Measurements from ENCODE around the gene SERINC2. TPM values are rescaled to one million over a fixed set of nuclear protein-coding genes. Genes with fewer than 3 reads are reported as not detected.

The SERINC2 gene
- total and polyA plus RNA-seq, 4 experiments from 2014 or later: 0.11 to 0.18 (median 0.15) TPM; not detected in 1

DNA sequence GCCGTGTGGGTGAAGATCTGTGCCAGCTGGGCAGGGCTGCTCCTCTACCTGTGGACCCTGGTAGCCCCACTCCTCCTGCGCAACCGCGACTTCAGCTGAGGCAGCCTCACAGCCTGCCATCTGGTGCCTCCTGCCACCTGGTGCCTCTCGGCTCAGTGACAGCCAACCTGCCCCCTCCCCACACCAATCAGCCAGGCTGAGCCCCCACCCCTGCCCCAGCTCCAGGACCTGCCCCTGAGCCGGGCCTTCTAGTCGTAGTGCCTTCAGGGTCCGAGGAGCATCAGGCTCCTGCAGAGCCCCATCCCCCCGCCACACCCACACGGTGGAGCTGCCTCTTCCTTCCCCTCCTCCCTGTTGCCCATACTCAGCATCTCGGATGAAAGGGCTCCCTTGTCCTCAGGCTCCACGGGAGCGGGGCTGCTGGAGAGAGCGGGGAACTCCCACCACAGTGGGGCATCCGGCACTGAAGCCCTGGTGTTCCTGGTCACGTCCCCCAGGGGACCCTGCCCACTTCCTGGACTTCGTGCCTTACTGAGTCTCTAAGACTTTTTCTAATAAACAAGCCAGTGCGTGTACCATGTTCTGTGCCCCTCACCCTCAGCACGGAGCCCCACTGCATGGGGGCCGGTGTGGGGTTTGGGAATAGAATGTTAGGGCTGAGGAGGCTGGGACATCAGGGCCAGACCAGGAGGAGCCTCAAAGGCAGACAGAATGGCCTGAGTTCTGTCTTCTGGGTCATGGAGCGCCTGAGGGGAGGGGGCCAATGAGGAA lies 21.3 kb downstream of the SERINC2 start:
- no peak for DNase-seq
- peaks cover 3 to 4% of the 10 kb centered on the region in 2 donors for H3K27me3 Mint-ChIP-seq
- no peak overlapping the region for H3K4me3 Mint-ChIP-seq
- Histone ChIP-seq H3K4me1 (ENCODE audit: insufficient read depth, low read length) (no peaks in the 10 kb centered on the region), H3K36me3 (ENCODE audit: insufficient read depth, low read length) (no peaks in the 10 kb centered on the region), H3K9me3 (ENCODE audit: control insufficient read depth in 1 of 2, low read length in 2 of 2) (no peaks in the 10 kb centered on the region), H3K27me3 (ENCODE audit: insufficient read depth, low read length) (no peaks in the 10 kb centered on the region), H3K4me3 (ENCODE audit: low read length in 2 of 2) (no peak overlapping the region), H3K27ac (ENCODE audit: low read depth, low read length) (no peak overlapping the region)
- ChIA-PET POLR2A (ENCODE audit: partially characterized antibody) (no interaction called here), CTCF (ENCODE audit: partially characterized antibody) (no interaction called here)
- no peaks in the 10 kb centered on the region for H3K36me3 Mint-ChIP-seq
- intact Hi-C loops (cut with micrococcal nuclease): no loop called here
- H3K27ac Mint-ChIP-seq: no peak overlapping the region
- no peaks in the 10 kb centered on the region for H3K9me3 Mint-ChIP-seq
- H3K4me1 Mint-ChIP-seq: no peaks in the 10 kb centered on the region

- H3K9me3 Mint-ChIP-seq: no peaks in the 10 kb centered on the region
- CTCF ChIA-PET (ENCODE audit: partially characterized antibody): no interaction called here
- POLR2A ChIA-PET (ENCODE audit: partially characterized antibody): no interaction called here
- Histone ChIP-seq H3K9me3 (ENCODE audit: control insufficient read depth in 1 of 2, low read length in 2 of 2) (no peaks in the 10 kb centered on the region), H3K4me1 (ENCODE audit: insufficient read depth, low read length) (no peaks in the 10 kb centered on the region), H3K4me3 (ENCODE audit: low read length in 2 of 2) (no peak overlapping the region), H3K36me3 (ENCODE audit: insufficient read depth, low read length) (no peaks in the 10 kb centered on the region), H3K27me3 (ENCODE audit: insufficient read depth, low read length) (no peaks in the 10 kb centered on the region), H3K27ac (ENCODE audit: low read depth, low read length) (no peak overlapping the region)
- no peak for DNase-seq
- peaks cover 1 to 3% of the 10 kb centered on the region in 2 donors for H3K27me3 Mint-ChIP-seq
- H3K27ac Mint-ChIP-seq: no peak overlapping the region
- H3K4me3 Mint-ChIP-seq: no peak overlapping the region
- H3K4me1 Mint-ChIP-seq: no peaks in the 10 kb centered on the region
- H3K36me3 Mint-ChIP-seq: no peaks in the 10 kb centered on the region
- intact Hi-C loops (cut with micrococcal nuclease): no loop called here
Measured at GRCh38 chr1:31434979-31435378, 22.0 kb downstream of the SERINC2 start.

DNA sequence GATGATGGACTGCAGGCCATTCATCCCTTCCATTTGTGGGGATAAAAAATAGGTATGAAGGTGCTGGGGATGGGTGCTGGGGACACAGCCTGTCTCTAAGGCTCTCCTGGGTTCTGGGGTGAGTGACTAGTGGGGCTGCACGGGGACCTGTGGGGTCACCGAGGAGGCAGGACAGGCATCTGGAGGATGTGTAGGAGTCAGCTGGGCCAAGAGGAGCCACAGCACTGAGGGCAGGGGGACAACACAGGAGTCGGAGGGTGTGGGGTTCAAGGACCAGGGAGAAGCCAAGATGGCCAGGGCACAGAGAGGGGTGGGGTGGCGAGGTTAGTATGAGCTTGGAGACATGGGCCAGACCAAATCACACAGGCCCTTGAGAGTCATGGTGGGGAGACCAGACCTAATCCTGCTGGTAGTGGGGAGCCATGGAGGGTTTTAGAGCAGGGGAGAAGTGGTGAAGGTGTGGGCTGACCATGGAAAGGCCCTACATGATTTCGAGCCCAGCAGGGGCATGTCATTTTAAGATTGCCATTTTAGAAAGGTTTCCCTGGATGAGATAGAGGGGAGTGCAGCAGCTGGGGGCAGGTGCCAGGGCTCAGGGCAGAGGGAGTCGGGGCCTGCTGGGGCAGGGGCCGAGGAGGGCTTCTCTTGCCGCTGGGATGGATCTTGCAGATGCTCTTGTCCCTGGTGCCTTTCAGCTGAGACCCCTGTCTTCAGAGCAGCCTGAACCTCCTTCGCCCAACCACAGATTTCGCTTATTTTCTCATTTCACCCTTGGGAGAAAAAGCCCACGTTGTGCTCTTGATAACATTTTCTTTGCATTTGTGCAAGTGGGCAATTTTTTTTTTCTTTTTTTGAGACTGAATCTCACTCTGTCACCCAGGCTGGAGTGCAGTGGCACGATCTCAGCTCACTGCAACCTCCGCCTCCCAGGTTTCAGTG lies 22.7 kb downstream of the SERINC2 start:
- CTCF ChIA-PET (ENCODE audit: partially characterized antibody): no interaction called here

GRCh38 chr1:31436596-31437432 lies 23.8 kb downstream of the SERINC2 start:
- peaks cover 0 to 3% (median 0%) of the 10 kb centered on the region in 8 donors for H3K9me3 Mint-ChIP-seq
- H3K36me3 Mint-ChIP-seq: no peaks in the 10 kb centered on the region
- Histone ChIP-seq H3K9me3 (ENCODE audit: control insufficient read depth in 1 of 2, low read length in 2 of 2) (no peaks in the 10 kb centered on the region), H3K4me3 (ENCODE audit: low read length in 2 of 2) (no peak overlapping the region), H3K27ac (ENCODE audit: low read depth, low read length) (no peak overlapping the region), H3K27me3 (ENCODE audit: insufficient read depth, low read length) (no peaks in the 10 kb centered on the region), H3K36me3 (ENCODE audit: insufficient read depth, low read length) (no peaks in the 10 kb centered on the region), H3K4me1 (ENCODE audit: insufficient read depth, low read length) (no peaks in the 10 kb centered on the region)
- H3K27ac Mint-ChIP-seq: no peak overlapping the region
- no peaks in the 10 kb centered on the region for H3K4me1 Mint-ChIP-seq
- DNase-seq: no peak
- intact Hi-C loops (cut with micrococcal nuclease): no loop called here
- peaks cover 4% of the 10 kb centered on the region in 2 donors for H3K27me3 Mint-ChIP-seq
- H3K4me3 Mint-ChIP-seq: no peak overlapping the region
- CTCF ChIA-PET (ENCODE audit: partially characterized antibody): no interaction called here
- POLR2A ChIA-PET (ENCODE audit: partially characterized antibody): no interaction called here

More for the DNA sequence above, 22.7 kb downstream of the SERINC2 start:
- POLR2A ChIA-PET (ENCODE audit: partially characterized antibody): no interaction called here
- Mint-ChIP-seq H3K27me3 (peaks cover 1 to 3% of the 10 kb centered on the region in 2 donors), H3K27ac (peak overlapping the region in 1 of 7 donors; percentile 71), H3K4me1 (no peaks in the 10 kb centered on the region), H3K4me3 (no peak overlapping the region), H3K36me3 (no peaks in the 10 kb centered on the region), H3K9me3 (no peaks in the 10 kb centered on the region)
- Histone ChIP-seq H3K9me3 (ENCODE audit: control insufficient read depth in 1 of 2, low read length in 2 of 2) (no peaks in the 10 kb centered on the region), H3K4me3 (ENCODE audit: low read length in 2 of 2) (no peak overlapping the region), H3K27me3 (ENCODE audit: insufficient read depth, low read length) (no peaks in the 10 kb centered on the region), H3K27ac (ENCODE audit: low read depth, low read length) (no peak overlapping the region), H3K4me1 (ENCODE audit: insufficient read depth, low read length) (no peaks in the 10 kb centered on the region), H3K36me3 (ENCODE audit: insufficient read depth, low read length) (no peaks in the 10 kb centered on the region)
- intact Hi-C loops (cut with micrococcal nuclease): no loop called here
- no peak for DNase-seq

GRCh38 chr1:31437433-31438037 lies 24.5 kb downstream of the SERINC2 start:
- ChIA-PET CTCF (ENCODE audit: partially characterized antibody) (no interaction called here), POLR2A (ENCODE audit: partially characterized antibody) (no interaction called here)
- no peaks in the 10 kb centered on the region for H3K36me3 ChIP-seq (ENCODE audit: insufficient read depth, low read length)
- H3K36me3 Mint-ChIP-seq: no peaks in the 10 kb centered on the region
- no peaks in the 10 kb centered on the region for H3K4me1 Mint-ChIP-seq
- peaks cover 4 to 5% of the 10 kb centered on the region in 2 donors for H3K27me3 Mint-ChIP-seq
- no peak overlapping the region for H3K27ac ChIP-seq (ENCODE audit: low read depth, low read length)
- no peaks in the 10 kb centered on the region for H3K4me1 ChIP-seq (ENCODE audit: insufficient read depth, low read length)
- intact Hi-C loops (cut with micrococcal nuclease): no loop called here
- no peak overlapping the region for H3K4me3 Mint-ChIP-seq
- no peak overlapping the region for H3K27ac Mint-ChIP-seq
- no peak for DNase-seq
- peaks cover 0 to 3% (median 0%) of the 10 kb centered on the region in 8 donors for H3K9me3 Mint-ChIP-seq
- no peak overlapping the region for H3K4me3 ChIP-seq (ENCODE audit: low read length in 2 of 2)
- no peaks in the 10 kb centered on the region for H3K27me3 ChIP-seq (ENCODE audit: insufficient read depth, low read length)
- no peaks in the 10 kb centered on the region for H3K9me3 ChIP-seq (ENCODE audit: control insufficient read depth in 1 of 2, low read length in 2 of 2)

DNA sequence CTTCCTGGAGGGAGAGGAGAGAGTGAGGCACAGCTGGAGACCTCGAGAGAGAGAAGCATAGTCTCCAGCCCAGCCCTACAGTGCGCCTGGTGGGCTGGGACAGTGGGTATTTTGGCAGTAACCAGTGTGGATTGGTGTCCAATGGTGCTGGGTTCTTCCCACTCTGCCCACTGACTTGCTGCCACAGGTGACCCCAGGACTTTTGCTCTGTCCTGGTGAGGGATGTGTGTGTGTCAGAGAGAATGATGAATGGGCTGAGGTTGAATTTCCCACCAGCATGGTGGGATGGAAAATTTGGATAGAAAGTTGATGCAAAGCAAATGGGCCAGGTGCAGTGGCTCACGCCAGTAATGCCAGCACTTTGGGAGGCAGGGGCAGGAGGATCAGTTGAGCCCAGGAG lies 26.3 kb downstream of the SERINC2 start:
- no peak overlapping the region for H3K27ac ChIP-seq (ENCODE audit: low read depth, low read length)
- H3K9me3 Mint-ChIP-seq: peaks cover 0 to 14% (median 6%) of the 10 kb centered on the region in 8 donors
- CTCF ChIA-PET (ENCODE audit: partially characterized antibody): no interaction called here
- H3K4me1 Mint-ChIP-seq: no peaks in the 10 kb centered on the region
- no peaks in the 10 kb centered on the region for H3K27me3 ChIP-seq (ENCODE audit: insufficient read depth, low read length)
- POLR2A ChIA-PET (ENCODE audit: partially characterized antibody): no interaction called here
- no peak overlapping the region for H3K27ac Mint-ChIP-seq
- H3K4me3 Mint-ChIP-seq: peak overlapping the region in 1 of 8 donors; percentile 24
- no peaks in the 10 kb centered on the region for H3K9me3 ChIP-seq (ENCODE audit: control insufficient read depth in 1 of 2, low read length in 2 of 2)
- DNase-seq: no peak
- intact Hi-C loops (cut with micrococcal nuclease): no loop called here
- H3K36me3 Mint-ChIP-seq: no peaks in the 10 kb centered on the region
- H3K36me3 ChIP-seq (ENCODE audit: insufficient read depth, low read length): no peaks in the 10 kb centered on the region
- H3K4me1 ChIP-seq (ENCODE audit: insufficient read depth, low read length): no peaks in the 10 kb centered on the region
- H3K4me3 ChIP-seq (ENCODE audit: low read length in 2 of 2): no peak overlapping the region
- H3K27me3 Mint-ChIP-seq: peaks cover 5% of the 10 kb centered on the region in 2 donors

All from CD4-positive, alpha-beta memory T cell (primary cell).